Activated effector memory CD4-positive, alpha-beta T cell treated with anti-CD3 and anti-CD28 coated beads, Interleukin-2, amount 50 U/mL, for 16 hours (primary cell): ENCODE measurements around the gene AP1B1.
"Not testable (repeated sequence)": the region's sequence is repeated elsewhere in the genome, so short reads cannot be mapped to it uniquely, and the experiment has no call there.

Experiments used
- DNase-seq: peaks from one replicate; pipeline ENCODE4 v3.0.0-alpha.2; 2020

Gene AP1B1

DNA sequence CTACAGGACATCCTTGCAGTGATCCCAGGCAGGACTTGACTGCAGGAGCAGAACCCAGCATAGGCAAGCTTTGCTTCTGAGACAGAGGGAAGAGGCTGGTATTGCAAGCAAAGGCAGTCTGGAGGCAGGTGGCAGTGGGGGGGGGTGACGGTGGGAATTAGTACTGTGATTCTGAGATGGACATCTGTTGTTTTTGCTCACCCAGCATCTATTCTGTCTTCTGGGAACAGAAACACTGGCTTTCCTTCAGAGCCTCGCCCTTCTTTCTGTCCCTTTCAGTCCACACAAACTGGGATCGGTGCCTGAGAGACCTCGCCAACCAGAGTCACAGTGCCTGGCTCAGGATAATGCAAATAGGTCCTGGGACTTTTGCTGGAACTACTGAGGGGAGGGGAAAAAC lies 41.7 kb downstream of the AP1B1 start:
- no peak for DNase-seq

DNA sequence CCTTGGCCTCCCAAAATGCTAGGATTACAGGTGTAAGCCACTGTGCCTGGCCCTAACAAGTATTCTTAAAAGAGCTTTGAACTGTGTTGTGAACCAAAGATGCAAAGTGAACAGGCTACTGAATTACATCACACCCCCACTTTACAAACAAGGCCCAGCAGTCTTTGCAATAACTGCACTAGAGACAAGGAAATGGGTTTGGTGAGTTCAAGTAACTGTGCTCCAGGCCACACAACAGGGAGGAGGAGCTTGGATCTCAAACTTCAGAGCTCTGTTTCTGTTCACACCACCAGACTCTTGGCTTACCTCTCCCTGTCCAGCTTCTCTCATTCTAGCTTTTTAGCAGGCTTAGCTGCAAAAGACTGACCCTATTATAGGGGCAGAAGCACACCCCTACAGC lies 42.4 kb downstream of the AP1B1 start:
- no peak for DNase-seq

DNA sequence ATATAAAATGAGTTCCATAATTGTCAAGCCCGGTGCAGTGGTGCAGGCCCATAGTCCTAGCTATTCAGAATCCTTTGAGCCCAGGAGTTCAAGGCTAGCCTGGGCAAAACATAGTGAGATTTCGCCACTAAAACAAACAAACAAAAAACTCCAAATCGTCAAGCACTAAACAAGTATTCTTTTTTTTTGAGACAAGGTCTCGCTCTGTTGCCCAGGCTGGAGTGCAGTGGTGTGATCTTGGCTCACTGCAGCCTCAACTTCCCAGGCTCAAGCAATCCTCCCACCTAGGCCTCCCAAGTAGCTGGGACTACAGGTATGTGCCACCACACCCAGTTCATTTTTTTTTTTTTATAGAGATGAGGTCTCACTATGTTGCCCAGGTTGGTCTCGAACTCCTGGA lies 43.5 kb downstream of the AP1B1 start:
- not testable (repeated sequence) for DNase-seq

GRCh38 chr22:29344137-29344536 lies 44.2 kb downstream of the AP1B1 start:
- no peak for DNase-seq

- no peak for DNase-seq
Measured at GRCh38 chr22:29343313-29343805, 45.0 kb downstream of the AP1B1 start.

- DNase-seq: no peak
Measured at GRCh38 chr22:29342577-29343312, 45.6 kb downstream of the AP1B1 start.

DNA sequence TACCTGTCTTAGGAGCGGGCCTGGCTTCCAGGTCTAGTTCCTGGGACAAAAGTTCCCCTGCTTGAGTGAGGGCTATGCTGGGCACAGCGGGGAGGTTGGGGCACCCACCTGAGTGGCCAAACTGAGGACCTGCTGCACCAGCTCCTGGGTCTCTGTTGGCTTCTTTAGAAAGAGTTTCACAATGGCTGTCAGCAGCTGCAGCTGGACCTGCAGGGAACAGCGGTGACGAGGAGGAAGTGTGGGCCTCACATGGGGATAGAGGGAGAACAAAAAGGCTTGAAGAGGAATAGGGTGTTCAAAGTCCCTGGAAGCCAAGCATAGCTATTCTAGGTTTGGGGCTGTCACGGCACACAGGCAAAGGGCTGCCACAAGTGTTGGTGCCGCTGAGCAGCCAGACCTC lies 46.2 kb downstream of the AP1B1 start:
- DNase-seq: no peak

DNA sequence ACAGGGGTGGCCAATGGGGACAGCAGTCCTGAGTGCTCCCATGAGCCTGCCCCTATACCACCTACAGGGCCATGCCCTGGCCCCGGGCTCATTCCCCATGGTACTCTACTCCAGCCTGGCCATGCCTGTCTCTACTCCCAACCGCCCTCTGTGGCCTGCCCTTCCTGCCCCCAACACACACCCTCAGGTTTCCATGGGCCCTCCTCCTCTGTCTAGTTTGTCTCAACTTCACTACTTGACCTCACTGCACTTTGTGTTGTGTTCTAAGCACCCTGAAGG lies 46.6 kb downstream of the AP1B1 start:
- DNase-seq: no peak

GRCh38 chr22:29341056-29341848 lies 47.1 kb downstream of the AP1B1 start:
- no peak for DNase-seq

DNA sequence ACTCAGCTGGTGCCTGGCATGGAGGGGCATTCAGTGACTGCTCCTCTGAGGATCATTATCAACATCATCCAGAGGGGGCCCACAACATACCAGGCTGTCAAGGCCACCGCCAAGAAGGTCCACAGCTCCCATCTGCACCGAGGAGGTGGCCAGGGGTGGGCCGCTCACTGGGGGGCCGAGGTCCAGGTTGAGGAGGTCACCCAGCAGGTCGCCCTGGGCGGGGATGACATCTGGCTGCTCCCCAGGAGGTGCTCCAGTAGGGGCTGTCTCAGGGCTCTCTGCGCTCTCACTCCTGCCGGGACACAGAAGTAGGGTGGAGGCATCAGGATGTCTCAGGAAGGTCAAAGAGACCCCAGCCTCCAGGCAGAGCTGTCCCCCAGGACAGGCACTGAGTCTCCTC lies 47.8 kb downstream of the AP1B1 start:
- no peak for DNase-seq

- no peak for DNase-seq
Measured at GRCh38 chr22:29339381-29340235, 48.8 kb downstream of the AP1B1 start.

GRCh38 chr22:29338398-29338797 lies 50.0 kb downstream of the AP1B1 start:
- DNase-seq: no peak

DNA sequence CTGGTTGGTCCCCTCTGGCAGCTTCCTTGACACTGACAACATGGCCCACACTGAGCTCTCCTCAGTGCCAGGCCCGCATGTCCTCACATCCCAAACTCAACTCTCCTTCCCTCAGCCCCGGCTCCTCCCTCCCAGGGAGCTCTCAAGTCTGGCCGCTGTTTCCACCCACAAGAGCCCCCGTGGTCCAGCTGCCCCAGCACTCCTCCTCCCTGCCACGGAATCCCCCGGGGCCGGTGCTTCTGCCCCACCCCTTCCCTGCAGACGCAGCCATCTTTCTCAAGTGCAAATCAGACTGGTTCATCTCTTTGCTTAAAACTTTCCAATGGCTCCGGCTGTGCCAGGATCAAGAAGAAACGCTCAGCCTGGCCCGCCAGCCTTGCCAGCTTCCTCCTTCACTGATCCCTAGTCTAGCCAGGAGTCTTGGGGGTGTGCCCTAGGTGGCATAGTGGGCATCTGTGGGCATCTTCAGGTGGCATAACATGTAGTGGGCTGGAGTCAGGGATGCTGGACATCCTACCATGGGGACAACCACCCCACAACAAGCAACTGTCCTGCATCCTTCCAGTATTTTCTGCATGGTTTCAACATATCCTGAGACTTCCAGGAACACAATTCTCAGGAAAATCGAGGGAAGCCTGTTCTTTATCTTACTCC lies 50.6 kb downstream of the AP1B1 start:
- DNase-seq: no peak

GRCh38 chr22:29336751-29337490 lies 51.4 kb downstream of the AP1B1 start:
- DNase-seq: no peak

DNA sequence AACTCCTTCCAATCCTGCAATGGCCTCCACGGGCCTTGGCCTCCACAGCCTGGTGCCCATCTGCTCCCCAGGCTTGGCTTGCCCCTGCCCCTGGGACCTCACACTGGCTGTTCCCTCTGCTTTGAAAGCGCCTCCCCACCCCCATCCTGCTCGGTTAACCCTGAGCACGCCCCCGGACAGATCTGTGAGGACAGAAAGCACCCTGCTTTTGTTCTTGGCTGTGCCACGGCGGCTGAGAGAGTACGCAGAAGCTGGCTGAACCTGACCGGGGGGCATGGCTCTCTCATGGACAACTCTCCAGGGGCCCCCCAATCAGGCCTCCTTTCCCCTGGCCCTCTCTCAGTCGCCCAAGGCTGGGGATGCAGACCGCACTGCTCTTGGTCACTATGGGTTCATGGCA lies 52.7 kb downstream of the AP1B1 start:
- DNase-seq: no peak

GRCh38 chr22:29334696-29335344 lies 53.5 kb downstream of the AP1B1 start:
- no peak for DNase-seq

GRCh38 chr22:29334148-29334547 lies 54.2 kb downstream of the AP1B1 start:
- no peak for DNase-seq

DNA sequence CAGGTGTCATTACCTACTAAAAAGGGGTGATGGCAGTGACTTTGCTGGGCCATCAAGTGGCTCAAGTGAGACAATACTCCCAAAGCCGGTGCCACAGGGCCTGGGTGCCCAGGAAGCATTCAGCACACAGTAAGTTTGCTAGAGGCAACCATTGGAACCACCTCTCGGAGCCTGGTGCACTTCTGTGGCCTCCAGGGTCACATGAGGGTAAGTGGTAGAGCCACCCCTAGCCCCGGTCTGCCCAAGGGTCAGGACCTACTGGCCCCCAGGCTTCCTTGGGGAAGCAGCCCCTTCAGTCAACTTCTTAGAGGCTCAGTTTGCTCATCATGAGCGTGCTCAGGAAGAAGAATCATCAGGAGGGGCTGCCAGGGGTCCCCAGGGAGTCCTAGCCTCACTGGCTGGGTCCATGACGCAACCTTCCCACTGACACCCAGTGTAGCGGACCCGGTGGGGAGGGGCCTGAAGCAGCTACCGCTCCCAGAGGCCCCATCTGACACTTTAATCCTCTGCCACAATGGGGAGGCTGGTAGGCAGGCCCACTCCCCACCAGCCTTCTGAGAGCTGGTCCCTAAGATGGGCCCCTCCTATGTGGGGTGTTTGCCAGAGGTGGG lies 55.4 kb downstream of the AP1B1 start:
- DNase-seq: no peak

DNA sequence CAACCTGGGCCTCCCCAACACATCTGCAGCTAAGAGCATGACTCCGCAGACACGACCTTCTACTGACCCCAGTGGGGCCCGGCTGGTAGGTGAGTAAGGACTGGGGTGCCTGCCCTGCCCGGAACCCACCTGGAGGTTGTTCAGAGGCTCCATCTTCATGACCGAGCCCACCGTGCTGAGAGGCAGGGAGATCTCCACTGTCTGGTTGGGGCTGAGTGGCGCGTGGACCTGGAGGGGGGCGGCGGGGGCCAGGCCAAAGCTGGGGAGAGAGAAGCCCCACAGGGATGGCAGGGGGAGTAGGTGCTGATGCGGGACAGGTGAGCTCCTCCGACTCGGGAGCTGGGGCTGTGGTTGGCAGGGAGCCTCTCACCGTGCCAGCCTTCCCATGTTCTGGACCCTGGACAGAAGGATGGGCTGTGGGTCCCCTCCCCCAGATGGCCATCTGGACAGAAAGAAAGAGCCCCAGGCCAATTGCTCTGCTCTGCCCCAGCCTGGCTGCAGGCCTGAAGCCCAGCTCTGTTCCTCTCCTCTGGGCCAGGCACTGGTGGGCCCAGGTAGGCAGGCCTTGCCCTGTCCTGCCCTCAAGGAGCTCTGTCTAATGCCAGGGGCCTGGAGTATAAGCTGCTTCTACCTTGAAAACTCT lies 56.6 kb downstream of the AP1B1 start:
- no peak for DNase-seq

DNA sequence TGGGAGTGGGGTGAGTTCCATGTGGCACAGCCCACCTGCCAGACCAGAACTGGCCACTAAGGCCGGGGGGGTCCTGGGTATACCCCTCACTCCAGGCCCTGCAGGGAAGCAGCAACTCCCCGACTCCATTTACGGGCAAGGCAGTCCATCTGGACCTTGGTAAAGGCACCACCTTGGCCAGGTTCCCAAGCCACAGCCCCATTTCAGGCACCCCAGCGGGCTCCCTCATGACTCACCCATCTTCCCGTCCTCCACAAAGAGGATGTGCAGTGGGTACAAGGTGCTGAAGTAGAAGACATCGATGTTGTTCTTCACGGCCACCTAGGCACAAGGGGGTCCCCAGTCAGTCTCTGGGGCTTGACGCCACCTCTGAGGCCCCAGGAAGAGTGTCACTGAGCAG lies 57.2 kb downstream of the AP1B1 start:
- no peak for DNase-seq

DNA sequence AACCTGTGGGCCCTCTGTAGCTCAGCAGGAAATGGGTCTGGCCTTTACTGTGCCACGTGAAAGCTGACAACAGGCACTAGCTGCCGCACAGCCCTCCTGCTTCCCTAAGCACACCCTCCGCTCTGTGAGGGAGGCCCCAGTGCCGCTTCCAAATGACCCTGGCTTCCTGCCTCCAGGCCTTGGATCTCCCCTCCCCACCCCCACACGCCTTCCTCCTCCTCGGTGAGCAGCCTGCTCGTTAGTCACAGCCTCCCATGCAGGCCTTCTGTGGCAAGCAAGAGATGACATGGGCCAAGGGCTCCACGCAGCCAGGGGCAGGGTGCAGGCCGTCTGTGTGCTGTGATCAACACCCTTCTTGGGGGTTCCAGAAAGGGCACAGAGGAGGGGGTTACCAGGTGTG lies 57.6 kb downstream of the AP1B1 start:
- no peak for DNase-seq
